Stimulated activated CD8-positive, alpha-beta memory T cell treated with anti-CD3 and anti-CD28 coated beads, Interleukin-4, amount 100 ng/mL, for 48 hours (primary cell): ENCODE data around the gene TMCC2.
A peak's percentile ranks its signal among the peaks of the same experiment; 100 is the strongest.
"Not testable (repeated sequence)": the region's sequence is repeated elsewhere in the genome, so short reads cannot be mapped to it uniquely, and the experiment has no call there.

Experiments
- DNase-seq: peaks from one replicate; pipeline ENCODE4 v3.0.0-alpha.2; 2020

TMCC2 gene

DNA sequence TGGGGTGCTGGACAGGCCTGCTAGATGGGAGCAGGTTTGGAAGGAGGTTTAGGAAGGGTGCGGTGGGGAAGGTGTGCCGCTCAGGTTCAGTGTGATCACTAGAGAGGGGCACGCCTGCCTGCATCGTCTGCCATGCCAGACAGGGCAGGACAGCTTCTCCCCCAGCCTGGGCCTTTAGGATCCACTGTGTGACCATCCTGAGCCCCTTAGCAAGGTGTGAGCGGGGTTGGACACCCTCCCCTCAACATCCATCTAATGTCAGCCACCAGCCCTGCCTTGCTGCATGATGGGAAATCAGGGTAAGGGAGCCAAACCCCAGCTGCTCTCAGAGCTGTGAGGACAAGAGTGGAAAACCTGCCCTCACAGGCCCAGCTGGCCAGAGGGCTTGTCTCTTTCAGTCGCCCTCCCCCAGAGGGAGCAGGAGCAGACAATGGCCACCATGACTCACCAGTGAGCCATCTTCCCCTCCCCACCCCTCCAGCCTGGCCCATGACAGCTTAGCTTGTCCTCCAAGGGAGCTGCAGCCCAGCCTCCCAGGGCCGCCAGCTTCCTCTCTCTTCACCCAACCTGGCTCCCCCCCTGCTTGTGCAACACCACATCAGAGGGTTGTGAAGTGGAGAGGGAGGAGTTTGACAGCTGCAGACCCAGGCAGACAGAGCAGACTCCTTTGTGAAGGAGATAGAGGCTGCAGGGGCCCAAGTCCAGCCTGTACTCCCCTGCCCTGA lies 56.8 kb downstream of the TMCC2 start:
- peak; percentile 85 for DNase-seq

GRCh38 chr1:205285381-205286101 lies 57.8 kb downstream of the TMCC2 start:
- peak; percentile 61 for DNase-seq

- DNase-seq, result peak; percentile 87
These were observed 58.7 kb downstream of the TMCC2 start for GRCh38 chr1:205286335-205286950.

DNA sequence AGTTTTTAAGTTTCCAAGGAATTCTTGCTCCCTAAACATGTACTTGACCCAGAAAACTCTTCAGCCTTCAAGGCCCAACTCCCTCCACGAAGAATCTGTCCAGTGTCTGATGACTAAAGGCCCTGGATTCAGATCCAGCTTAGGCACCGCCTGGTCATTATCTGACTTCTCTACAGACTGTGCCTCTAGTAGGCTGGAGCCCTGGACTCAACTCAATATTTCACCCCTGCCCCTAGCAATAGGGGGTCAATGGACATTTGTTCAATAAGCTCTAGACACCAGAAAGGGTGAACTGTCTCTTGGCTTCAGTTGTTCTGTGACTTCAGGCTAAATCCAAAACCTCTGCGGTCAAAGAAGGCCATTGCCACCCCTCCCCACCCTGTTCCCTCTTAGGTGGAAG lies 59.3 kb downstream of the TMCC2 start:
- DNase-seq, result no peak

- DNase-seq, result peak; percentile 82
These were observed 60.2 kb downstream of the TMCC2 start for GRCh38 chr1:205287767-205288559.

DNA sequence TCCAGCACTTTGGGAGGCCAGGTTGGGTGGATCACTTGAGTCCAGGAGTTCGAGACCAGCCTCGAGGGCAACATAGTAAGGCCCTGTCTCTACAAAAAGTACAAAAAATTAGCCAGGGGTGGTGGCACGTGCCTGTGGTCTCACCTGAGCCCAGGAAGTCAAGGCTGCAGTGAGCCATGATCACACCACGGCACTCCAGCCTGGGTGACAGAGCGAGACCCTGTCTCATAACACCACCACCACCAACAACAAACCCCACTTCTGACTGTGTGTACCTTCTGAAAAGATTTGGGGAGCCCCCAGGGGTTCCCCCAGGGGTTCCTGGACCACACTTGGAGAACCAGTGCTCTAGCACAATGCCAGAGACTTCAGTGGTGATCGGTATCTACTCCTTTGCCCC lies 63.9 kb downstream of the TMCC2 start:
- no peak for DNase-seq

DNA sequence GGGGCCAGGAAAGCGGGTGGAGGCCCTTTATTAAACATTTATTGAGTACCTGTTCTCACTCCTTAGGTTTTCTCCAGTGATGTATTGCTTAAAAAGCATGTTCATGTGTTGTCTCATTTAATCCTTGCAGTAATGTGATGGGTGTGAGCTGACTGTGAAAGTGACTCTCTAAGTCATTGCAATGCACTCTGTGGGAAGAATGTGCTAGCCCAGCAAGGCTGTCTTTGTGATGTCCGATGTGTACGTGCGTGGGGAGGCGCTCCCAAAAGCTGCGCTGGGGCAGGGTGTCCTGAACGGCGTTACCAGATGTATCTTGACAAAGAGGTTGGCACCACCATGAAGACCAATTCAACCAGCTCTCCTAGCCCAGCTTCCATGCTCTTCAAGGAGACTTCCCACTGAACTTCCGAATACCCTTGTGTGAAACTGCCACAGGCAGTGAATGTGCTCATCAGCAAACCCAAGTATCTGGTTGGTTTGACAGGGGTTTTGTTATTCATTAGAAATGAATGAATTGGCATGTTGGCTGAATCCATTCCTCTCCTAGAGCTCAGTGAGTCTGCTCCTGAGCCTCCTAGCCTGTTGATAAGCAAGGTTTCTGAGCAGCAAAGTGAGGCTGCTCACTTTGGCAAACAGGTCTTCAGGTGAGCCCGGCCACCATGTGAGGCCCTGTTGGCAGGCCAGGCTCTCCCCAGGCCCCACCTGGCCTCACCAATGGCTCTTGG lies 65.8 kb downstream of the TMCC2 start:
- no peak for DNase-seq

GRCh38 chr1:205294175-205294917 lies 66.6 kb downstream of the TMCC2 start:
- DNase-seq, result no peak

GRCh38 chr1:205294934-205295333 lies 67.2 kb downstream of the TMCC2 start:
- DNase-seq, result no peak

- no peak for DNase-seq
These were observed 68.4 kb downstream of the TMCC2 start for GRCh38 chr1:205296154-205296553.

- not testable (repeated sequence) for DNase-seq
These were observed 69.9 kb downstream of the TMCC2 start for GRCh38 chr1:205297546-205298177.

DNA sequence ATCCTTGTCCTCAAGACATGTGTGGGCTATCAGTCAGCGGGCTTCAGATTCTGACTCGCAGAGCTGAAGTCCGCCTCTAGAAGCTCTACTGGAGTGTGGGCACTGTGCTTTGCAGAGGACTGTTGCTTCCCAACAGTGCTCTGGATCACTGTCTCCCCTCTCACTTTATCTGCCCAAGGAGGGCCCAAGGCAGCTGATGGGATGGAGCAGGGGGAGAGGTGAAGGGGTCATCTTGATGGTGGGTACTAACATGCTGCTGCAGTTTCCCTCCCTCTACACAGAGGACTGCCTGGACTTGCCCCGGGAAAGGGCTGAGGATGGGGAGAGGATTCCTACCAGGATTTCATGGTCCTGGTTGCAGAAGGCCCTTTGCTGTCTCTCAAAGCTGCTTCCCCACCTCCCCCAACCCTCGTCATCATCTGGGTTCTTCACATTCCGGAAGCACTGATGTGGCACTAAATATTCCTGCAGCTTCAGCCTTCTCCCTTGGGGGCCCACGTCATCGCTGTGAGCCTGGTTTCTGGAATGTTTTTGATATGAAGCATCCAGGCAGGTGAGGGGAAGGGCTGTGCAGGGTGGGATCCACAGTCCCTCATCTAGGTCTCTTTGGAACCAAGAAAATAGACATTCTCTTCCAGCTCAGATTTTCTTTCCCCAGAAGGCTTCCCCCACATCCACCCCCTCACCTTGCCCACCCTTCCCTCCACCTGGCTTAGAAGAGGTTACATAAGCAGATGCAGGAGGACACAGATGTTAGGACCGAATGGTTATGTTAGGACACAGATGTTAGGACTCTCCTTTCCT lies 70.6 kb downstream of the TMCC2 start:
- DNase-seq, result no peak

DNA sequence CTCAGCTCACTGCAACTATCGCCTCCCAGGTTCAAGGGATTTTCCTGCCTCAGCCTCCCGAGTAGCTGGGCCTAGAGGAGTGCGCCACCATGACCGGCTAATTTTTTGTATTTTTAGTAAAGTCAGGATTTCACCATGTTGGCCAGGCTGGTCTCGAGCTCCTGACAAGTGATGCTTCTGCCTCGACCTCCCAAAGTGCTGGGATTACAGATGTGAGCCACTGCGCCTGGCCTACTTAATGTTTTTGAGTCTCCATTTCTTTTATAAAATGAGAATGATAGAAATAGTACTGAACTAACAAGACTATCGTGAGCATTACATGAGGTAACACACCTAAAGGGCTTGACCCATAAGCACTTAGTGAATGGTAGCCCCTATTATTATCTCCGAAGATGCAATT lies 72.4 kb downstream of the TMCC2 start:
- no peak for DNase-seq

DNA sequence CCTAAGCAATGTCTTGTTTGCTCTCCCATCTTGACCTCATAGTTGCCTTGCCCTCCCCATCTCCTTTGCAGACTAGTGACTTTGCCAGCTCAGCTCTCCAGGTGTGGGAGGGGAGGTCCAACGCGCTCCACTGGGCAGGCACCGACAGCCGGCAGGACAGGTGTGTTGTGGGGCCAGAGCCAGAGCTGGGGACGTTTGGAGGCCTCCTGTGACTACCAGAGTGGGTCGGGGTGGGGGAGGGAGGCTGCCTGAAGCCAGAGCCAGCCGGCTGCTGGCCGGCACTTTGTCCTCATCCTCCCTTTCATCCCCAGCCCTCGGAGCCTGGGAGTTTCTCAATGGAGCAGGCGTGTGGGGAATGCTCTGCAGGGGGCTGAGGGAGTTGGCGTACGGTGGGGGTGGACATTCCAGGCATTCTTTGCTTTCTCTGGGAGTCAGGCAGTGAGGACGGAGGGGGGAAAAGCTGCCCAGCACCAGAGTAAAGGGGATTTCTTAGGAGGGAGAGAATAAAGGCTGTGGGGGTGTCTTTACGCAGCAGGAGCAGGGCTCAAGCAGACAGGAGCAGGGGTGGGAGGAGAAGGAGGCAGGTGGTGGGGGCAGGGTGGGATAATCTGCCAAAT lies 73.6 kb downstream of the TMCC2 start:
- no peak for DNase-seq

GRCh38 chr1:205301842-205302588 lies 74.3 kb downstream of the TMCC2 start:
- no peak for DNase-seq

DNA sequence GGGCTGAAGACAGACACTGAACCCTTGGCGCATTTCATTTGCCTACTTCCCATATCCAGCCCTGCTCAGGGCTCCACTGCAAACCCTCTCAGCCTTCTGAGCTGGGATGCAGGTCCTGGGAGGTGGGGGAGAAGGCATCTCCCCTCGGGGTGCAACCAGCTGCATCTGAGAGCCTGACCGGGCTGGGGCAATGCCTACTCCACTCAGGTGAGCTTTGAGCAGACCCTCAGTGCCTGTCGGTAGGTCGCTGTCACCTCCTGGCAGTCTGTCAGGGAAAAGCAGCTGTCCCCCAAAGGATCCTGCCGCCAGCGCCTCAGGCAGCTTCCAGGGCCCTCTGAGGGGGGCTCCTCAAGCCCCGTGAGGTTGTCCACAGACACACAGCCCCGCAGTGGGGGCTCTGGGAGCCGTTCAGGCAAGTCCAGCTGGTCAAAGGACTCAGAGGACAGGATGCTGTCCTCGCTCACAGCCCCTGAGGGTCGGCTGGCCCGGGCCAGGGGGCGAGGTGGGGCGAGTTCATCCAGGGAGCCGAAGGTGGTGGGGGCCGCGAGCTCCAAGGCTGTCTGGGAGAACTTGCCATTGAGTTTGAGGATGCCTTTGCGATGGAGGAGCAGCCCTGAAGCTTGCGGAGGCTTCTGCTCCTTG lies 75.6 kb downstream of the TMCC2 start:
- DNase-seq, result no peak

DNA sequence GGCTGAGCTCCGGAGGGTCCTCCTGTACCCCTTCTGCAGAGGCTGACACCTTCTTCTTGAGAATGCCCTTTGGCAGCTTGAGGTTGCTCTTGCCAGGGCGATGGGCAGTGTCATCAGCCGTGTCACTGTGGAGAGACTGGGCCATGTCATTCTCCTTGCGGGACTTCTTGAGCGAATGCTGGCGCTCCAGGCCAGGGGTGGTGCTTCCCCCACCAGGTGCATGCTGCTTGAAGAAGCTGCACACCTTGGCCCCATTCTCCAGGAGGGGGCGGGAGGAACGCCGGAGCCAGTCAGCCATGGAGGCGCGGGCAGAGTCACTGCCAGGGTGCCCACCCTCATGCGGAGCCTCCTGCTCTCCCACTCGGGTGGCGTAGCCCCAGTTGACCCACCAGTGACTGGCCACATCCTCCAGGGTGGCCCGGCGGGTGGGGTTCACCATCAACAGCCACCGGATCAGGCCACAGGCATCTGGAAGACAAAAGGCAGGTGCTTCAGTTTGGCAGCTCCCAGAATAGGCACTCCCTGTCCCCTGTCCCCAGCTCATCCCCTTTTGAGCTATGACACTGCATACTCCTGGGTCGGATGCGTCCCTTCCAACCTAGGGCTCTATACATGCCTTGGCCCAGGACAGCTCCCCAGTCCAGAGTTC lies 76.4 kb downstream of the TMCC2 start:
- no peak for DNase-seq

DNA sequence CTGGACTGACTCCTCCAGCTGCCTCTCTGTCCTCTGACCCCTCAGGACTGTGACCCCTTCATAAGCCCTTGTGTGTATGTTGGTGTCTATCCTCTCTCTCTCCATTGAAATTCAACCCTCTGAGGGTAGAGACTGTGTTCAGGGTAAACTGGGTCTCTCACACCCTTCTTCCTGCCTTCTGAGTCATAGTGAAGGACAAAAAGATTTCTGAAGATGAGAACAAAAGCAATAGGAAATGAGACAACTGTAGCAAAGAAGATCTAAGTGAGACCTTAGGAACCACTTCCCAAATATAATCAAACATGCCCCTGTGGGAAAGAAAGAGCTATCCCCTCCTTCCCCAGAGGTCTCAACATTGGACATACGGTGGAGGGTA lies 76.9 kb downstream of the TMCC2 start:
- no peak for DNase-seq
